Measurements from ENCODE around the gene LIFR.

GRCh38 chr5:38601133-38601862 is 44.9 kb upstream of the LIFR start:
- TF ChIP-seq, protein P1, sequence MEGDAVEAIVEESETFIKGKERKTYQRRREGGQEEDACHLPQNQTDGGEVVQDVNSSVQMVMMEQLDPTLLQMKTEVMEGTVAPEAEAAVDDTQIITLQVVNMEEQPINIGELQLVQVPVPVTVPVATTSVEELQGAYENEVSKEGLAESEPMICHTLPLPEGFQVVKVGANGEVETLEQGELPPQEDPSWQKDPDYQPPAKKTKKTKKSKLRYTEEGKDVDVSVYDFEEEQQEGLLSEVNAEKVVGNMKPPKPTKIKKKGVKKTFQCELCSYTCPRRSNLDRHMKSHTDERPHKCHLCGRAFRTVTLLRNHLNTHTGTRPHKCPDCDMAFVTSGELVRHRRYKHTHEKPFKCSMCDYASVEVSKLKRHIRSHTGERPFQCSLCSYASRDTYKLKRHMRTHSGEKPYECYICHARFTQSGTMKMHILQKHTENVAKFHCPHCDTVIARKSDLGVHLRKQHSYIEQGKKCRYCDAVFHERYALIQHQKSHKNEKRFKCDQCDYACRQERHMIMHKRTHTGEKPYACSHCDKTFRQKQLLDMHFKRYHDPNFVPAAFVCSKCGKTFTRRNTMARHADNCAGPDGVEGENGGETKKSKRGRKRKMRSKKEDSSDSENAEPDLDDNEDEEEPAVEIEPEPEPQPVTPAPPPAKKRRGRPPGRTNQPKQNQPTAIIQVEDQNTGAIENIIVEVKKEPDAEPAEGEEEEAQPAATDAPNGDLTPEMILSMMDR (conservative IDR thresholded peaks at IDR 0.05; ENCODE audit: low read depth, low read length): no peak
- no peak for TF ChIP-seq EZH2 (IDR thresholded peaks at IDR 0.05; ENCODE audit: borderline replicate concordance, low read depth, low read length, poor library complexity, severe bottlenecking)

Measured in A673 (cell line).